GM12878 (cell line): ENCODE results near the gene TMEM132D.

Source experiments
- SP1 ChIP-seq: IDR thresholded peaks from one replicate; pipeline ENCODE4 v1.6.1; 2011; ENCODE audit warnings: low read depth, low read length
- TARDBP ChIP-seq: IDR thresholded peaks from 2 replicates; pipeline ENCODE4 v1.6.1; 2016; ENCODE audit warnings: borderline replicate concordance
- TF ChIP-seq, protein P1 (sequence below), 3 experiments: IDR thresholded peaks in 2 of 3; conservative IDR thresholded peaks in 1 of 3; 2 replicates each; pipeline ENCODE4 v1.5.1; 2011; ENCODE audit warnings: low read depth in 3 of 3, low read length in 3 of 3, mild to moderate bottlenecking in 3 of 3, control low read depth in 2 of 3, moderate library complexity in 2 of 3, inconsistent platforms in 1 of 3, mixed read lengths in 1 of 3; ENCODE audit not compliant: control insufficient read depth in 2 of 3, insufficient read depth in 1 of 3; ENCODE audit errors: extremely low read depth in 1 of 3
- TF ChIP-seq, protein P2 (sequence below): fragments of 450-650 bp; IDR thresholded peaks from 2 replicates; pipeline ENCODE4 v1.6.1; 2017; ENCODE audit warnings: antibody characterized with exemption, mild to moderate bottlenecking, moderate library complexity
- TF ChIP-seq, protein P3 (sequence below): IDR thresholded peaks from 2 replicates; pipeline ENCODE4 v1.6.1; 2012; ENCODE audit warnings: low read length, inconsistent platforms

DNA sequence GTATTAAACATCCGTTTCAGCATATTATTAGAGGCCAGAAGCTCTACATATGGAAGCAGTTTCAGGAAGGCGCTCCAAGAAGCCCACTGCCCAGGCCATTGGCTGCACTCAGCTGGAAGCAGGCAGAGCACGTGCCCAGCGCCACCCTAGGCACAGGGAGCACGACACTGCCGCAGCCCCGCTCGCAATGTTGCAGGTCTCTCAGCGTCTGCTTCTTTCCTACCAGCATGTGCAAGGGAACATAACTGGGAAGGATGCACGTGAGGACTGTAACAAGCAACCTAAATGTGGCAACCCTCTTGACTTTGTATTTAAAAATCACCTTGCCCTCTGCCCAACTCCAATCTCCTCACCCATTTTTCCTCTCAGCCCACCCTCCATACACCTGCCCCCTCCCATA is 3.5 kb downstream of the TMEM132D start:
- TF ChIP-seq, protein P1, sequence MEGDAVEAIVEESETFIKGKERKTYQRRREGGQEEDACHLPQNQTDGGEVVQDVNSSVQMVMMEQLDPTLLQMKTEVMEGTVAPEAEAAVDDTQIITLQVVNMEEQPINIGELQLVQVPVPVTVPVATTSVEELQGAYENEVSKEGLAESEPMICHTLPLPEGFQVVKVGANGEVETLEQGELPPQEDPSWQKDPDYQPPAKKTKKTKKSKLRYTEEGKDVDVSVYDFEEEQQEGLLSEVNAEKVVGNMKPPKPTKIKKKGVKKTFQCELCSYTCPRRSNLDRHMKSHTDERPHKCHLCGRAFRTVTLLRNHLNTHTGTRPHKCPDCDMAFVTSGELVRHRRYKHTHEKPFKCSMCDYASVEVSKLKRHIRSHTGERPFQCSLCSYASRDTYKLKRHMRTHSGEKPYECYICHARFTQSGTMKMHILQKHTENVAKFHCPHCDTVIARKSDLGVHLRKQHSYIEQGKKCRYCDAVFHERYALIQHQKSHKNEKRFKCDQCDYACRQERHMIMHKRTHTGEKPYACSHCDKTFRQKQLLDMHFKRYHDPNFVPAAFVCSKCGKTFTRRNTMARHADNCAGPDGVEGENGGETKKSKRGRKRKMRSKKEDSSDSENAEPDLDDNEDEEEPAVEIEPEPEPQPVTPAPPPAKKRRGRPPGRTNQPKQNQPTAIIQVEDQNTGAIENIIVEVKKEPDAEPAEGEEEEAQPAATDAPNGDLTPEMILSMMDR (IDR thresholded peaks at IDR 0.05 in 2 of 3, conservative IDR thresholded peaks at IDR 0.05 in 1 of 3; ENCODE audit: control insufficient read depth in 2 of 3, extremely low read depth in 1 of 3, insufficient read depth in 1 of 3, low read depth in 3 of 3, low read length in 3 of 3), result no peak
- TF ChIP-seq, protein P2, sequence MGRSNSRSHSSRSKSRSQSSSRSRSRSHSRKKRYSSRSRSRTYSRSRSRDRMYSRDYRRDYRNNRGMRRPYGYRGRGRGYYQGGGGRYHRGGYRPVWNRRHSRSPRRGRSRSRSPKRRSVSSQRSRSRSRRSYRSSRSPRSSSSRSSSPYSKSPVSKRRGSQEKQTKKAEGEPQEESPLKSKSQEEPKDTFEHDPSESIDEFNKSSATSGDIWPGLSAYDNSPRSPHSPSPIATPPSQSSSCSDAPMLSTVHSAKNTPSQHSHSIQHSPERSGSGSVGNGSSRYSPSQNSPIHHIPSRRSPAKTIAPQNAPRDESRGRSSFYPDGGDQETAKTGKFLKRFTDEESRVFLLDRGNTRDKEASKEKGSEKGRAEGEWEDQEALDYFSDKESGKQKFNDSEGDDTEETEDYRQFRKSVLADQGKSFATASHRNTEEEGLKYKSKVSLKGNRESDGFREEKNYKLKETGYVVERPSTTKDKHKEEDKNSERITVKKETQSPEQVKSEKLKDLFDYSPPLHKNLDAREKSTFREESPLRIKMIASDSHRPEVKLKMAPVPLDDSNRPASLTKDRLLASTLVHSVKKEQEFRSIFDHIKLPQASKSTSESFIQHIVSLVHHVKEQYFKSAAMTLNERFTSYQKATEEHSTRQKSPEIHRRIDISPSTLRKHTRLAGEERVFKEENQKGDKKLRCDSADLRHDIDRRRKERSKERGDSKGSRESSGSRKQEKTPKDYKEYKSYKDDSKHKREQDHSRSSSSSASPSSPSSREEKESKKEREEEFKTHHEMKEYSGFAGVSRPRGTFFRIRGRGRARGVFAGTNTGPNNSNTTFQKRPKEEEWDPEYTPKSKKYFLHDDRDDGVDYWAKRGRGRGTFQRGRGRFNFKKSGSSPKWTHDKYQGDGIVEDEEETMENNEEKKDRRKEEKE, result no peak
- TF ChIP-seq, protein P3, sequence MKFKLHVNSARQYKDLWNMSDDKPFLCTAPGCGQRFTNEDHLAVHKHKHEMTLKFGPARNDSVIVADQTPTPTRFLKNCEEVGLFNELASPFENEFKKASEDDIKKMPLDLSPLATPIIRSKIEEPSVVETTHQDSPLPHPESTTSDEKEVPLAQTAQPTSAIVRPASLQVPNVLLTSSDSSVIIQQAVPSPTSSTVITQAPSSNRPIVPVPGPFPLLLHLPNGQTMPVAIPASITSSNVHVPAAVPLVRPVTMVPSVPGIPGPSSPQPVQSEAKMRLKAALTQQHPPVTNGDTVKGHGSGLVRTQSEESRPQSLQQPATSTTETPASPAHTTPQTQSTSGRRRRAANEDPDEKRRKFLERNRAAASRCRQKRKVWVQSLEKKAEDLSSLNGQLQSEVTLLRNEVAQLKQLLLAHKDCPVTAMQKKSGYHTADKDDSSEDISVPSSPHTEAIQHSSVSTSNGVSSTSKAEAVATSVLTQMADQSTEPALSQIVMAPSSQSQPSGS, result no peak
- no peak for TF ChIP-seq TARDBP
- TF ChIP-seq SP1, result no peak
